Naive B cell (primary cell): ENCODE results near the gene GALNT10. TPM values are rescaled to one million over a fixed set of nuclear protein-coding genes. Genes with fewer than 3 reads are reported as not detected.

Experiments used
- ATAC-seq, 2 donors: fragments of 150-1000 bp; cut with Tn5 transposase; 2 replicates each; pipeline ENCODE4 v1.10.0; 2021; ENCODE audit warnings: low read depth in 2 of 2, mild to moderate bottlenecking in 2 of 2, moderate library complexity in 2 of 2
- DNase-seq: peaks from one replicate; pipeline ENCODE4 v3.0.0; 2022
- H3K27ac Mint-ChIP-seq, 6 donors: one replicate each; pipeline ENCODE4 v1.8.0; 2020 to 2022; ENCODE audit warnings: mild to moderate bottlenecking in 6 of 6, mixed read lengths in 6 of 6, moderate library complexity in 5 of 6, inconsistent platforms in 2 of 6
- H3K27me3 Mint-ChIP-seq, 3 donors: one replicate each; pipeline ENCODE4 v1.8.0; 2021 to 2022; ENCODE audit warnings: mixed read lengths in 3 of 3, mild to moderate bottlenecking in 1 of 3
- H3K36me3 Mint-ChIP-seq, 2 donors: one replicate each; pipeline ENCODE4 v1.8.0; 2020 to 2022; ENCODE audit warnings: mixed read lengths in 2 of 2, inconsistent platforms in 1 of 2, mild to moderate bottlenecking in 1 of 2
- H3K4me1 Mint-ChIP-seq, 3 donors: one replicate each; pipeline ENCODE4 v1.8.0; 2020 to 2022; ENCODE audit warnings: mixed read lengths in 3 of 3, inconsistent platforms in 1 of 3, mild to moderate bottlenecking in 1 of 3, moderate library complexity in 1 of 3
- H3K4me3 Mint-ChIP-seq, 8 donors: one replicate each; pipeline ENCODE4 v1.8.0; 2020 to 2022; ENCODE audit warnings: mild to moderate bottlenecking in 8 of 8, mixed read lengths in 8 of 8, moderate library complexity in 8 of 8, inconsistent platforms in 2 of 8
- H3K9me3 Mint-ChIP-seq, 7 donors: one replicate each; pipeline ENCODE4 v1.8.0; 2020 to 2022; ENCODE audit warnings: mixed read lengths in 7 of 7, mild to moderate bottlenecking in 5 of 7, inconsistent platforms in 2 of 7, moderate library complexity in 1 of 7
- polyA plus RNA-seq, 6 donors: library from polyadenylated mRNA; unstranded; fragments of 300-500 nt; fragmentation: Illumina TruSeq; gene quantifications; one replicate each; pipeline ENCODE4 v1.2.3, GENCODE V29; 2021; ENCODE audit warnings: low read depth in 6 of 6

Gene GALNT10
- polyA plus RNA-seq, 6 donors from 2014 or later: 13.6 to 29.3 (median 19.7) TPM

DNA sequence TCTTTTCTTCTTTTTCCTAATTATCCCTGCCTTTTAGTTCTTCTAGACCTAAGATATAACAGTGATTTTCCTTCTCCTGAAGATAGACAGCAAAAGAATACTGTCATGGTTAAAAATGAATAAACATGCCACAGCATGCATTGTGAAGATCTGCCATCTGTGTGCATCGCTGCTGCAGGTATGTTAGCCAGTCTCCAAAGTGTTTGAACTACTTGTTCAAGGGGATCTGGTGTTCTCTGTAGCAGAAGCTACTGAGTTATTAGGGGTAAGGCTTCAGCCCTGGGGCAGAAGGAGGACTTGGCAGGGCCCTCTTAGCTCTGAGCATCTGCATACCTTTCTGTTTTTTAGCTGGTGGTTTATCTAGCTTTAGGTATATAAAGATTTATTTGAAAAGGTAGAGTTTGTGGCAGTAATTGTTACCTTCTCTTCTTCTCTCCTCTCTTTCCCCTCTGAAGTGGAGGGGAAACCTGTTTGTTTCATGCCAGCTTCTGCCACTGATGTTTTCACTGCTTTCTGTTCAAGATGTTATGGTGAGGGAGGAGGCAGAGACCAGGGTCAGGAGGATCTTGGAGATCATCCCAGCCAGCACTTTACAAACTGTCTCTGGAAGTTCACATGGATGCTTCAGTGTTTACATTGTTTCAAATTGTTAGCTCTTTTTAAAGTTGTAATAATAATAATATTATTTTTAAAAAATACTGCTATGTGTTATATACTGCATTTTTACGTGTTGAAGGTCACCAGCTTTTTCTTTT lies 25.2 kb downstream of the GALNT10 start:
- no peak for ATAC-seq
- DNase-seq: no peak
- peaks cover 5 to 18% of the 10 kb centered on the region in 2 donors for H3K36me3 Mint-ChIP-seq
- no peaks in the 10 kb centered on the region for H3K27me3 Mint-ChIP-seq
- H3K4me1 Mint-ChIP-seq: peaks cover 32 to 42% (median 40%) of the 10 kb centered on the region in 3 donors
- H3K4me3 Mint-ChIP-seq: no peak overlapping the region
- H3K9me3 Mint-ChIP-seq: no peaks in the 10 kb centered on the region
- peak overlapping the region in 1 of 6 donors; percentile 4 for H3K27ac Mint-ChIP-seq

DNA sequence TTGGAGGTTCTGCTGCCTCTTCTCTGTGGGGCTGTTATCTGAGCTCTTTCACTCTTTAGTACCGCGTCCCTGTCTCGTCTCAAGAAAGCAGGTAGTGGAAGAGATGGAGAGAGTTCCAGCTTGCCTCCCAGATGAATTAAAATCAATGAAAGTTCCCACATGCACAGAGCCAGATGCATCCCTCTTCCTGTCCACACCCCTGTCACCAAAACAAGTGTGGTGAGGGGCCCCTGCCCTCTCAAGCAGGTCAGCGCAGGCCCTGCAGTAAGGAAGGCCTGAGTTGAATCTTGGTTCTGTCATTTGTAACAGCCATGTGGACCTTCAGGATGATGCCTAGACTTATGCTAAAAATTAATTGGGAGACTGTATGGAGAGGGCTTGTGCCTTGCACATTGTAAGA lies 26.9 kb downstream of the GALNT10 start:
- Mint-ChIP-seq H3K9me3 (no peaks in the 10 kb centered on the region), H3K4me1 (peaks cover 34 to 42% (median 39%) of the 10 kb centered on the region in 3 donors), H3K4me3 (no peak overlapping the region), H3K36me3 (peaks cover 0 to 18% of the 10 kb centered on the region in 2 donors), H3K27me3 (no peaks in the 10 kb centered on the region), H3K27ac (no peak overlapping the region)
- ATAC-seq: no peak
- DNase-seq: no peak

DNA sequence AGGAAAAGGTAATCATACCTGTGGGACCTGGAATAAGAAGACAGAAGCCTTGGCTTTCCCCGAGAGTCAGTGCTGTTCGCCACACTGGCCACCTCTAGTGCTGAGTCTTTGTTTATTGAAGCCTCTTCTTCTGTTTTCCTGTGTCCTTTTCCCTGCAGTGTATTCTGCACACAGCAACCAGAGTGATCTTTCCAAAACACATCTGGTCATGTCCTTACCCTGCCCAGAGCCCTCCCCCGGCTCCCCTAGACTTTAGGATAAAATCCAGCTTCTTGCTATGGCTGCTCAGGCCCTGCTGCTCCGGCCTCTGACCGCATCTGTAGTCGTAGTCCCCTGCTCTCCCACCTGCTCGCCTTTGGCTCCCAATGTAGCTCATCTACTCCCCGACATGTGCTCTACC lies 28.3 kb downstream of the GALNT10 start:
- Mint-ChIP-seq H3K4me3 (no peak overlapping the region), H3K9me3 (no peaks in the 10 kb centered on the region), H3K27me3 (no peaks in the 10 kb centered on the region), H3K27ac (peak overlapping the region in 2 of 6 donors; percentile 53 to 81), H3K36me3 (peaks cover 0 to 18% of the 10 kb centered on the region in 2 donors), H3K4me1 (peaks cover 42 to 50% (median 43%) of the 10 kb centered on the region in 3 donors)
- no peak for DNase-seq
- no peak for ATAC-seq

DNA sequence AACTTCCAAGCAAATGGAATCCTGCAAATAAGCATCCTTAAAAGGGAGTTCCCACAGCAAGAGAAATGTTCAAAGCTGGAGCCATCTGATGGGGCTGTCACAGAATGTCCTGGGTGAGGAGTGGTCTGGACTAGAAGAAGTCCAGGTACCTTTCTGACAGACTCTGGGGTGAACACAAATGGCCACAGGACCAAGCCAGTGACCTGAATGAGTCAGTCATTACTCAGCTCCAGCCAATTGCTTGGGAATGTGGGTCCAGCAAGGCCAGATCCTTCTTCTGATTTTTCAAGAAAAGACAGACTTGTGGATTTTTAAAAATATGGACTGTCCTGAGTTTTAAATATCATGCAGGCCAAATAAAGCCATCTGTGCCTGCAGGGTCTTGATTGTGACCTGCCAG lies 30.1 kb downstream of the GALNT10 start:
- DNase-seq (no peak), ATAC-seq (no peak)
- Mint-ChIP-seq H3K4me1 (peaks cover 39 to 49% (median 42%) of the 10 kb centered on the region in 3 donors), H3K27me3 (no peaks in the 10 kb centered on the region), H3K9me3 (peaks cover 0 to 2% (median 0%) of the 10 kb centered on the region in 7 donors), H3K4me3 (no peak overlapping the region), H3K27ac (peak overlapping the region in 2 of 6 donors; percentile 53 to 65), H3K36me3 (peaks cover 0 to 18% of the 10 kb centered on the region in 2 donors)

- Mint-ChIP-seq H3K9me3 (peaks cover 0 to 3% (median 0%) of the 10 kb centered on the region in 7 donors), H3K27ac (peak overlapping the region; percentile 1 to 93 (median 52)), H3K36me3 (peaks cover under 1 to 20% of the 10 kb centered on the region in 2 donors), H3K4me1 (peaks cover 36 to 45% (median 40%) of the 10 kb centered on the region in 3 donors), H3K27me3 (no peaks in the 10 kb centered on the region), H3K4me3 (peak overlapping the region in 1 of 8 donors; percentile 68)
- peak; percentile 16 for DNase-seq
- ATAC-seq: peak; percentile 68 to 74
Measured at GRCh38 chr5:154221371-154221896, 30.9 kb downstream of the GALNT10 start.

DNA sequence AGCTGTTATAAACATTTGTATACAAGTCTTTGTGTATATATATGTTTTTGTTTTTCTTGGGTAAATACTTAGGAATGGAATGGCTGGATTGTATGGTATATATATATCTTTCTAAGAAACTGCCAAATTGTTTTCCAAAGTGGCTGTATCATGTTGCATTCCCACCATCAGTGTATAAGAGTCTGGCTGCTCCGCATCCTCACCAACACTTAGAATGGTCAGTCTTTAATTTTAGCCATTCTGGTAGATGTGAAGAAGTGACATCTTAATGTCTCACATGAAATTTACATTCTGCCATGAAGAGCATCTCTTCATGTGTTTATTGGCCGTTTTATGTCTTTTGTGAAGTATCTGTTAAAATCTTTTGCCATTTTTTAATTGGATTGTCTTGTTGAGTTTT lies 31.9 kb downstream of the GALNT10 start:
- Mint-ChIP-seq H3K27ac (peak overlapping the region in 2 of 6 donors; percentile 41 to 63), H3K9me3 (peaks cover 0 to 10% (median 2%) of the 10 kb centered on the region in 7 donors)

GRCh38 chr5:154223320-154223719 lies 32.8 kb downstream of the GALNT10 start:
- Mint-ChIP-seq H3K4me3 (no peak overlapping the region), H3K36me3 (peaks cover 4 to 36% of the 10 kb centered on the region in 2 donors), H3K4me1 (peaks cover 46 to 48% (median 46%) of the 10 kb centered on the region in 3 donors), H3K27ac (peak overlapping the region in 1 of 6 donors; percentile 41), H3K9me3 (peaks cover 0 to 17% (median 5%) of the 10 kb centered on the region in 7 donors), H3K27me3 (no peaks in the 10 kb centered on the region)
- ATAC-seq: no peak
- no peak for DNase-seq

More for the DNA sequence above, 31.9 kb downstream of the GALNT10 start:
- Mint-ChIP-seq H3K36me3 (peaks cover 4 to 30% of the 10 kb centered on the region in 2 donors), H3K4me3 (no peak overlapping the region), H3K27me3 (no peaks in the 10 kb centered on the region), H3K4me1 (peaks cover 37 to 39% (median 39%) of the 10 kb centered on the region in 3 donors)
- ATAC-seq (no peak), DNase-seq (no peak)

- Mint-ChIP-seq H3K9me3 (peaks cover 0 to 17% (median 5%) of the 10 kb centered on the region in 7 donors), H3K27me3 (no peaks in the 10 kb centered on the region), H3K36me3 (peaks cover 4 to 18% of the 10 kb centered on the region in 2 donors), H3K4me3 (peak overlapping the region in 3 of 8 donors; percentile 15 to 66 (median 51)), H3K4me1 (peaks cover 34 to 61% (median 52%) of the 10 kb centered on the region in 3 donors), H3K27ac (no peak overlapping the region)
- DNase-seq (no peak), ATAC-seq (no peak)
Measured at GRCh38 chr5:154227090-154227489, 36.6 kb downstream of the GALNT10 start.

DNA sequence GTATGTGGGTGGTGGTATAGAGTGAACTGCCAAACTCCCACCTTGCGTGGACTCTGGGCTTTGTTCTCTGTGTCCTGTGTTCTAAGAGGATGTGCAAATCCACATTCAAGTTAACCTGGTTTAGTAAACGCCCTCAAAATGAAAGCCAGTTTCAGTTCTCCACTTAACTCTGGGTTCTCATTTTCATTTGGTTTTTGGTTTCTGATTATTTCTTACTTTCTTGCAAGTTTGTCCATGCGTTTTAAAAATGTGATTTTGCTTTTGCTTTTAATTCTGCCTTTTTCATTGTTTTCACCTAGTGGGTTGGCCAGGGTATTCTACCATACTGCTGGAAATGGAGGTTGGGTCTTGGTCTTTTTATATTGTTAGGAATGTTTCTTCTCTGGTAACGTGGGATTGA lies 38.2 kb downstream of the GALNT10 start:
- H3K9me3 Mint-ChIP-seq: peaks cover 0 to 17% (median 5%) of the 10 kb centered on the region in 7 donors
- peaks cover 4 to 18% of the 10 kb centered on the region in 2 donors for H3K36me3 Mint-ChIP-seq
- ATAC-seq (peak; percentile 92 to 95), DNase-seq (peak; percentile 54)
- H3K4me3 Mint-ChIP-seq: peak overlapping the region; percentile 77 to 92 (median 86)
- H3K4me1 Mint-ChIP-seq: peaks cover 30 to 52% (median 39%) of the 10 kb centered on the region in 3 donors
- H3K27ac Mint-ChIP-seq: peak overlapping the region; percentile 65 to 93 (median 85)
- H3K27me3 Mint-ChIP-seq: no peaks in the 10 kb centered on the region

- Mint-ChIP-seq H3K27ac (peak overlapping the region in 1 of 6 donors; percentile 32), H3K27me3 (no peaks in the 10 kb centered on the region), H3K9me3 (peaks cover 0 to 16% (median 5%) of the 10 kb centered on the region in 7 donors), H3K4me1 (peaks cover 25 to 46% (median 45%) of the 10 kb centered on the region in 3 donors), H3K4me3 (peak overlapping the region in 2 of 8 donors; percentile 47 to 70), H3K36me3 (peaks cover 4 to 18% of the 10 kb centered on the region in 2 donors)
- DNase-seq (no peak), ATAC-seq (no peak)
Measured at GRCh38 chr5:154230526-154230925, 40.0 kb downstream of the GALNT10 start.

- H3K36me3 Mint-ChIP-seq: no peaks in the 10 kb centered on the region
Measured at GRCh38 chr5:154234551-154234950, 44.0 kb downstream of the GALNT10 start.

DNA sequence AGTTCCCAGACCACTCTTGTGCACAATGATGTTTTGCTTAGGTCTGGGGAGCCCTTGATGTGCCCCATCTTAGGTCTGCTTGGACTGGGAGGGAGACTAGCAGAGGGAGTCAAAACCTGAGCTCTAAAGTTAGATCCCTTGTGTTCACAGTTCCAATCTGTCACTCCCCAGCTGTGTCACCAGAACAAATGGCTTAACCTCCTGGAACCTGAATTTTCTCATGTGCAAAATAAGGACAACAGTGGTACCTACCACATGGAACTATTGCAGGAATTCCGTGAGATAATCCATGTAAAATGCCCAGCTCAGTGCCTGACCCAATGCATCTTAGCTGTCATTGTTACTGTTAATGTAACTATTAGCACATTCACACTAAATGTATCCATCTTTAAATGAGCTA lies 45.5 kb downstream of the GALNT10 start:
- ATAC-seq (no peak), DNase-seq (no peak)
- no peaks in the 10 kb centered on the region for H3K27me3 Mint-ChIP-seq
- peaks cover 49 to 70% (median 54%) of the 10 kb centered on the region in 3 donors for H3K4me1 Mint-ChIP-seq
- H3K9me3 Mint-ChIP-seq: no peaks in the 10 kb centered on the region
- no peak overlapping the region for H3K4me3 Mint-ChIP-seq
- H3K27ac Mint-ChIP-seq: no peak overlapping the region
- no peaks in the 10 kb centered on the region for H3K36me3 Mint-ChIP-seq

More at GRCh38 chr5:154234551-154234950, 44.0 kb downstream of the GALNT10 start:
- Mint-ChIP-seq H3K9me3 (no peaks in the 10 kb centered on the region), H3K27ac (peak overlapping the region in 1 of 6 donors; percentile 79), H3K27me3 (no peaks in the 10 kb centered on the region), H3K4me3 (no peak overlapping the region), H3K4me1 (peaks cover 37 to 65% (median 54%) of the 10 kb centered on the region in 3 donors)
- ATAC-seq (no peak), DNase-seq (no peak)

- peak overlapping the region in 3 of 6 donors; percentile 42 to 86 (median 84) for H3K27ac Mint-ChIP-seq
- H3K36me3 Mint-ChIP-seq: no peaks in the 10 kb centered on the region
- no peaks in the 10 kb centered on the region for H3K27me3 Mint-ChIP-seq
- peak overlapping the region in 4 of 8 donors; percentile 2 to 71 (median 23) for H3K4me3 Mint-ChIP-seq
- ATAC-seq: no peak
- H3K4me1 Mint-ChIP-seq: peaks cover 49 to 70% (median 54%) of the 10 kb centered on the region in 3 donors
- no peaks in the 10 kb centered on the region for H3K9me3 Mint-ChIP-seq
- DNase-seq: no peak
Measured at GRCh38 chr5:154236536-154237375, 46.2 kb downstream of the GALNT10 start.
